Thyroid gland (tissue), 4 donors: Measurements from ENCODE around the gene TRPM5. TPM values are rescaled to one million over a fixed set of nuclear protein-coding genes. Genes with fewer than 3 reads are reported as not detected.

Experiments
- DNase-seq, 2 donors: peaks; one replicate each; pipeline ENCODE4 v3.0.0-alpha.2; 2019
- H3K27ac ChIP-seq, 3 donors: fragments of 200-600 bp; sonication (generic); 1 replicate in 2 of 3; 2 replicates in 1 of 3; pipeline ENCODE4 v1.5.1; 2016 to 2019; ENCODE audit warnings: mild to moderate bottlenecking in 1 of 3, moderate library complexity in 1 of 3
- H3K27me3 ChIP-seq: fragments of 200-600 bp; sonication (generic); one replicate; pipeline ENCODE4 v1.5.1; 2019
- H3K36me3 ChIP-seq, 2 donors: fragments of 200-600 bp; sonication (generic); one replicate each; pipeline ENCODE4 v1.5.1; 2016 to 2019
- H3K4me1 ChIP-seq, 2 donors: fragments of 200-600 bp; sonication (generic); one replicate each; pipeline ENCODE4 v1.5.1; 2017 to 2019
- H3K4me3 ChIP-seq, 3 donors: fragments of 200-600 bp; sonication (generic); replicated peaks in 1 of 3; 1 replicate in 2 of 3; 2 replicates in 1 of 3; pipeline ENCODE4 v1.5.1; 2016; ENCODE audit warnings: mild to moderate bottlenecking in 1 of 3
- H3K9me3 ChIP-seq: fragments of 200-600 bp; sonication (generic); one replicate; pipeline ENCODE4 v1.5.1; 2017
- CTCF ChIP-seq, 6 experiments: fragments of 200-600 bp in 3 of 6; fragments of 450-650 bp in 3 of 6; sonication (generic) in 3 of 6; IDR thresholded peaks; one replicate each; pipeline ENCODE4 v1.5.1; 2016 to 2019; ENCODE audit warnings: antibody characterized with exemption in 6 of 6, mild to moderate bottlenecking in 2 of 6, inconsistent platforms in 1 of 6, moderate library complexity in 1 of 6
- POLR2A ChIP-seq, 2 donors: fragments of 450-650 bp; IDR thresholded peaks; one replicate each; pipeline ENCODE4 v1.6.1; 2017; ENCODE audit warnings: antibody characterized with exemption in 2 of 2, mild to moderate bottlenecking in 2 of 2, moderate library complexity in 1 of 2
- WGBS, 2 donors: methylation state at CpG; one replicate each; pipeline ENCODE4 v1.1.5; 2017; 5-methylcytosine and 5-hydroxymethylcytosine counted together
- intact Hi-C: fragments of 100-400 bp; cut with DNase I; formaldehyde crosslinking; loops from one replicate; pipeline ENCODE4 v1.15.1; 2023
- total RNA-seq, 4 donors: library from RNA; depleted of rRNA; stranded (reverse); fragments of >200 nt; gene quantifications; one replicate each; pipeline ENCODE4 v1.2.3, GENCODE V29; 2016

The TRPM5 gene
- total RNA-seq, 4 donors from 2014 or later, result 0.54 to 2.4 (median 0.73) TPM

DNA sequence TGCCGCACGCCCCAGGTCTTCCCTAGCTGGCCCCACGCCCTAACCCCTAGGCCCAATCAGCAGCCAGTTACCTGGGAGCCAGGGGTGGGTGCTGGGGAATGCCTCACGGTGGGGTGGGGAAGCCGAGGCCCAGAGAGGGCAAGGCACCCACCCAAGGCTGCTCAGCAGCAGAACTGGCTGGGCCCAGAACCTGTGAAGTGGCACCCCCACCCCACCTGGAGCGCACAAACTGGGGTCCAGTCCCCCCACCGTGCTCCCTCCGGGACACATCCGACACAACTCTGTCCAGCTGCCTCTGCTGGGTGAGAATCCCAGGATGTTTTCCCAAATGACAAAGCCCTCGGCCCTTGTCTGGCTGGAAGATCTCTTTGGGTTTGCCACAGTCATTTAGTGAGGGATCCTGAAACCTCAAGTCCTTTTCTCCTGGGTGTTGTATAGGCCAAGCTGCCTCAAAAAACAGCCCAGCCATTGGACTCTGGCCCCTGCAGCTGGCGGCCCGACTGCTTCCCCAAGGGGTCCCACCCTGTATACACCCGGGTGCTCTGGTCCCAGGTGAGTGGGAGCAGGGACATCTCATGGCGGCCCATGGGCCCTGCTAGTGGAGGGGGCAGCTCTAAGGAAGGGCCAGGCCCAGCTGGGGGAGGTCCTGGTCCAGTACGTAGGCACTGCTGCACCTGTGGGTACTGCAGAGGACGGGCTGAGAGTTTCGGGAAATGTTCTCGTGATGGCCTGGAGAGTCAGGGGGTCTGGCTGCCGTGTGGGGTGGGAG, 22.9 kb downstream of the TRPM5 start:
- no peaks in the 10 kb centered on the region for H3K9me3 ChIP-seq
- H3K4me3 ChIP-seq, result no peak overlapping the region
- no peak for DNase-seq
- H3K27ac ChIP-seq, result no peak overlapping the region
- no peaks in the 10 kb centered on the region for H3K36me3 ChIP-seq
- WGBS, 2 donors, result 72 to 90% methylated on average over 10 to 15 of the region's 19 CpGs
- intact Hi-C loops, result loop anchor here (2.0 kb wide), 2 partner anchors 117 to 225 kb away; no protein-coding TSS in a partner anchor
- TF ChIP-seq CTCF (IDR thresholded peaks at IDR 0.05) (no peak), POLR2A (IDR thresholded peaks at IDR 0.05) (no peak)
- H3K27me3 ChIP-seq, result no peaks in the 10 kb centered on the region
- H3K4me1 ChIP-seq, result peaks cover 0 to 13% of the 10 kb centered on the region in 2 donors

- peaks cover 0 to 13% of the 10 kb centered on the region in 2 donors for H3K4me1 ChIP-seq
- H3K27me3 ChIP-seq, result no peaks in the 10 kb centered on the region
- TF ChIP-seq POLR2A (IDR thresholded peaks at IDR 0.05), result no peak
- peak; percentile 71 to 95 (median 90) for TF ChIP-seq CTCF (IDR thresholded peaks at IDR 0.05)
- H3K36me3 ChIP-seq, result no peaks in the 10 kb centered on the region
- no peak overlapping the region for H3K27ac ChIP-seq
- DNase-seq, result peak; percentile 69 to 71
- WGBS, 2 donors, result 10% methylated on average over 21 of the region's 44 CpGs; no CpG with 5 or more reads in 1 of the 2 donors
- H3K4me3 ChIP-seq, result no peak overlapping the region
- H3K9me3 ChIP-seq, result no peaks in the 10 kb centered on the region
- intact Hi-C loops, result loop anchor here (2.0 kb wide), 2 partner anchors 116 to 224 kb away; no protein-coding TSS in a partner anchor
Observed at GRCh38 chr11:2420502-2421225, 23.6 kb downstream of the TRPM5 start.

- Histone ChIP-seq H3K36me3 (no peaks in the 10 kb centered on the region), H3K4me3 (no peak overlapping the region), H3K27me3 (no peaks in the 10 kb centered on the region), H3K27ac (no peak overlapping the region), H3K4me1 (peaks cover 0 to 13% of the 10 kb centered on the region in 2 donors), H3K9me3 (no peaks in the 10 kb centered on the region)
- intact Hi-C loops, result loop anchor here (2.0 kb wide), 2 partner anchors 115 to 223 kb away; no protein-coding TSS in a partner anchor
- DNase-seq, result peak; percentile 77 to 80
- WGBS, 2 donors, result 31 to 46% methylated on average over 18 to 27 of the region's 36 CpGs
- peak; percentile 48 to 83 (median 72) for TF ChIP-seq CTCF (IDR thresholded peaks at IDR 0.05)
- no peak for TF ChIP-seq POLR2A (IDR thresholded peaks at IDR 0.05)
Observed at GRCh38 chr11:2419638-2420501, 24.4 kb downstream of the TRPM5 start.

- WGBS, 2 donors, result 81 to 90% methylated on average over 17 to 21 of the region's 21 CpGs
- intact Hi-C loops, result no loop called here
- Histone ChIP-seq H3K9me3 (no peaks in the 10 kb centered on the region), H3K27me3 (no peaks in the 10 kb centered on the region), H3K4me3 (no peak overlapping the region), H3K27ac (no peak overlapping the region), H3K4me1 (peaks cover 0 to 13% of the 10 kb centered on the region in 2 donors), H3K36me3 (no peaks in the 10 kb centered on the region)
- DNase-seq, result no peak
- no peak for TF ChIP-seq CTCF (IDR thresholded peaks at IDR 0.05)
- no peak for TF ChIP-seq POLR2A (IDR thresholded peaks at IDR 0.05)
Observed at GRCh38 chr11:2418693-2419360, 25.5 kb downstream of the TRPM5 start.
